Testis (tissue), 3 donors: Measurements from ENCODE around the gene LSG1. TPM values are rescaled to one million over a fixed set of nuclear protein-coding genes. Genes with fewer than 3 reads are reported as not detected.

ENCODE experiments used
- DNase-seq: peaks from one replicate; pipeline ENCODE4 v3.0.0-alpha.2; 2019
- H3K27ac ChIP-seq, 2 donors: fragments of 200-600 bp; sonication (generic); one replicate each; pipeline ENCODE4 v1.5.1; 2019
- H3K27me3 ChIP-seq: fragments of 200-600 bp; sonication (generic); one replicate; pipeline ENCODE4 v1.5.1; 2019
- H3K36me3 ChIP-seq: fragments of 200-600 bp; sonication (generic); one replicate; pipeline ENCODE4 v1.5.1; 2017; ENCODE audit warnings: low read depth; ENCODE audit errors: missing control alignments
- H3K4me1 ChIP-seq: fragments of 200-600 bp; sonication (generic); one replicate; pipeline ENCODE4 v1.5.1; 2019
- H3K4me3 ChIP-seq, 2 donors: fragments of 200-600 bp; sonication (generic); one replicate each; pipeline ENCODE4 v1.5.1; 2017 to 2019
- H3K9me3 ChIP-seq: fragments of 200-600 bp; sonication (generic); one replicate; pipeline ENCODE4 v1.5.1; 2017
- CTCF ChIP-seq, 3 experiments: fragments of 450-650 bp in 2 of 3; fragments of 200-600 bp in 1 of 3; sonication (generic) in 1 of 3; IDR thresholded peaks; one replicate each; pipeline ENCODE4 v1.5.1; 2016 to 2019; ENCODE audit warnings: antibody characterized with exemption in 3 of 3, mild to moderate bottlenecking in 2 of 3, moderate library complexity in 1 of 3
- POLR2A ChIP-seq: fragments of 450-650 bp; IDR thresholded peaks from one replicate; pipeline ENCODE4 v1.6.1; 2017; ENCODE audit warnings: antibody characterized with exemption, mild to moderate bottlenecking, moderate library complexity
- WGBS, 2 donors: methylation state at CpG; one replicate each; pipeline ENCODE4 v1.1.5; 2018; 5-methylcytosine and 5-hydroxymethylcytosine counted together
- intact Hi-C: fragments of 100-400 bp; cut with DNase I; formaldehyde crosslinking; loops from one replicate; pipeline ENCODE4 v1.15.1; 2023; ENCODE audit warnings: low total_unique reads
- polyA plus RNA-seq: library from polyadenylated mRNA; stranded (reverse); fragments of 350-450 nt; fragmentation: Illumina TruSeq; extraction: RNeasy Lipid Tissue Mini Kit (QIAGEN cat#74804); gene quantifications from one replicate; pipeline ENCODE4 v1.2.3, GENCODE V29; 2014; ENCODE audit warnings: low read depth, low replicate concordance; ENCODE audit not compliant: insufficient read depth
- total RNA-seq, 2 donors: library from RNA; depleted of rRNA; stranded (reverse); fragments of >200 nt; gene quantifications; one replicate each; pipeline ENCODE4 v1.2.3, GENCODE V29; 2016

Gene LSG1
- total and polyA plus RNA-seq, 3 donors from 2014 or later = 47.4 to 56.1 (median 50.5) TPM

DNA sequence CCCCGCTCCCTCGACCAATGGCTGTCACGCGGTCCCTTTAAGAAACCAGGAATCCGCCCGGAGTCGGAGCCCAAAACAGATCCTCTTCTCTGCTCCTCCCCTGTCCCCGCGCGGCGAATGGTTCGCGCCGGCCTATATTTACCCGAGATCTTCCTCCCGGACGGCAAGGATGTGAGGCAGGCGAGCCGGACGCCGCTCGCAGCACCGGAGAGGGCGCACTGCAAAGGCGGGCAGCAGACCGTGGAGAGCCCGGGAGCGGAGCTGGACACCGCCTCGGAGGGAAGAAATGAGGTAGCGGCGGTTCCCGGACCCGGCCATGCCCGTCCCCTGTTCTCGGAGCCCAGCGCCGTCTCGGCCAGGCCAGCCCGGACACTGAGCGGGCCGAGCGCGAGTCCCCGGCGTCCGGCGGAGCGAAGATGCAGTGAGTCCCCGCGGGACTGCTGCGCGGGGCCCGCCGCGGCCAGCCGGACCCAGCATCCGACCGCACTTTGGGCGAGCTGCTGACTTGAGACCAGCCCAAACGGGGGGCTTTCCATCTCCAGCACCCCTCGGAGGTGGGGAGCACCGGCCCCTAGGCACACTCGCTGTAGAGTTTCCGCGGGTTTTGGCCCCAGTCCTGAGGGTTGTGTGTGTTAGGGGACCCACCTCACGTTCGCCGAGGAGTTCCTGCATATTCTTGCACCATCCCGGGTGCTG is 13.9 kb upstream of the LSG1 start, which contains the start of gene FAM43A:
Gene FAM43A, plus strand, starts transcription at position 166 of the 696 bp plus-strand sequence. CDS start 944 bp downstream, outside the sequence.
- peaks cover 29% of the 10 kb centered on the region for H3K4me1 ChIP-seq
- peak within 1 kb of the TSS; percentile 63 to 77 for H3K4me3 ChIP-seq
- H3K9me3 ChIP-seq = no peaks in the 10 kb centered on the region
- H3K27ac ChIP-seq = peak within 1 kb of the TSS; percentile 22 to 82
- intact Hi-C loops = loop anchor here (5.0 kb wide), 2 partner anchors 416 to 571 kb away; no protein-coding TSS in a partner anchor
- no peaks in the 10 kb centered on the region for H3K36me3 ChIP-seq
- no peaks in the 10 kb centered on the region for H3K27me3 ChIP-seq
- peak; percentile 94 for DNase-seq
- WGBS, 2 donors = 0% methylated on average over 4 to 66 of the region's 70 CpGs
- TF ChIP-seq CTCF (IDR thresholded peaks at IDR 0.05) (no peak), POLR2A (peak; percentile 98)

DNA sequence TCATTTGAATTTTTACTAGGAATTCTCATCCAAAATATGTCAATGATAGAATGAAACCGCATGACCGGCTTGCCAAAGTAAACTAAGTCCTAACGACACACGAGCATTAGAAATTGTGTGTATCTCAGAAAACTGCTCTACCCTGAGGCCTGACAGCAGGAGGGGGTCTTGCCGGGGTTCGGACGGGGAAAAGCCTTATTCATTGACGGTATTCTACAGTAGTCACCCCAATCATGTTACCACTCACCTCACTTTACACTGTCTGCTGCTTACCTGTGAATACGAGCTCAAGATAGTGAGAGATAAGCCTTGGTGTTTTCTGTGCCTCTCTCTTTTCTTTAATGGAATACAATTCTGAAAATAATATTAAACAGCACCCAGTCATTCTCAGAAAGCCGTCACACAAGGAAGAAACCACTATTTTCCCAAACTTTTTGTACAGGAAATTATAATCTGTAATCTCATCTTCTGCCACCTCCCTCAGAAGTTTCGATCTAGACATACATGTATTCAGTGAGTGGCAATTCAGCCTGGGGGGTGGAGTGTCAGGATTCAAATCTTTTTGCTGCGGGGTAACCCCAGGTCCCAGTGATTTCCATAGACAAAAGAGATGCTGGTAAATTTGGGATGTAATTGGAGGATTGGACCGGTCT is 13.2 kb upstream of the LSG1 start:
- Histone ChIP-seq H3K27ac (peak overlapping the region in 1 of 2 donors; percentile 82), H3K27me3 (no peaks in the 10 kb centered on the region), H3K4me1 (peaks cover 29% of the 10 kb centered on the region), H3K9me3 (no peaks in the 10 kb centered on the region), H3K4me3 (peak overlapping the region; percentile 63 to 77), H3K36me3 (no peaks in the 10 kb centered on the region)
- DNase-seq = no peak
- TF ChIP-seq POLR2A = no peak
- TF ChIP-seq CTCF (IDR thresholded peaks at IDR 0.05) = no peak
- intact Hi-C loops = loop anchor here (5.0 kb wide), 2 partner anchors 417 to 572 kb away; no protein-coding TSS in a partner anchor
- WGBS, 2 donors = 46 to 49% methylated on average over 12 to 13 of the region's 13 CpGs

- WGBS, 2 donors = 65 to 73% methylated on average over 2 of the region's 2 CpGs
- intact Hi-C loops = no loop called here
Observed at GRCh38 chr3:194683380-194683779, 11.4 kb upstream of the LSG1 start.

GRCh38 chr3:194682694-194683310 is 10.8 kb upstream of the LSG1 start:
- 35 to 51% methylated on average over 5 to 14 of the region's 14 CpGs for WGBS, 2 donors
- H3K27me3 ChIP-seq = no peaks in the 10 kb centered on the region

More at GRCh38 chr3:194683380-194683779, 11.4 kb upstream of the LSG1 start:
- H3K4me1 ChIP-seq = peaks cover 23% of the 10 kb centered on the region
- H3K27me3 ChIP-seq = no peaks in the 10 kb centered on the region
- no peak overlapping the region for H3K27ac ChIP-seq
- DNase-seq = no peak
- H3K36me3 ChIP-seq = no peaks in the 10 kb centered on the region
- TF ChIP-seq POLR2A (no peak), CTCF (IDR thresholded peaks at IDR 0.05) (no peak)
- no peaks in the 10 kb centered on the region for H3K9me3 ChIP-seq
- H3K4me3 ChIP-seq = no peak overlapping the region

More at GRCh38 chr3:194682694-194683310, 10.8 kb upstream of the LSG1 start:
- intact Hi-C loops = no loop called here
- H3K9me3 ChIP-seq = no peaks in the 10 kb centered on the region
- peaks cover 20% of the 10 kb centered on the region for H3K4me1 ChIP-seq
- no peaks in the 10 kb centered on the region for H3K36me3 ChIP-seq
- H3K4me3 ChIP-seq = no peak overlapping the region
- peak; percentile 81 for DNase-seq
- TF ChIP-seq POLR2A = no peak
- TF ChIP-seq CTCF (IDR thresholded peaks at IDR 0.05) = peak; percentile 68 to 93 (median 82)
- no peak overlapping the region for H3K27ac ChIP-seq
